Smooth muscle cell (in vitro differentiated cells): ENCODE measurements around the gene GMDS. TPM values are rescaled to one million over a fixed set of nuclear protein-coding genes. Genes with fewer than 3 reads are reported as not detected.

Experiments
- DNase-seq: peaks from one replicate; lab custom pipeline; 2025; ENCODE audit not compliant: unreplicated experiment; lab: John Stamatoyannopoulos, UW
- H2AFZ ChIP-seq: fragments of 200-600 bp; sonication (generic); 2 replicates; pipeline ENCODE4 v1.6.0; 2016; ENCODE audit warnings: antibody characterized with exemption, low read depth, mild to moderate bottlenecking
- H3F3A ChIP-seq: fragments of 200-600 bp; sonication (generic); 2 replicates; pipeline ENCODE4 v1.6.0; 2017; ENCODE audit warnings: antibody characterized with exemption, low read depth
- H3K27ac ChIP-seq: fragments of 200-600 bp; sonication (generic); 2 replicates; pipeline ENCODE4 v1.5.1; 2016; ENCODE audit warnings: low read depth, mild to moderate bottlenecking
- H3K27me3 ChIP-seq: fragments of 200-600 bp; sonication (generic); 2 replicates; pipeline ENCODE4 v1.6.1; 2016; ENCODE audit warnings: low read depth, mild to moderate bottlenecking
- H3K36me3 ChIP-seq: fragments of 200-600 bp; sonication (generic); 2 replicates; pipeline ENCODE4 v1.5.1; 2016; ENCODE audit warnings: low read depth
- H3K4me1 ChIP-seq: fragments of 200-600 bp; sonication (generic); 2 replicates; pipeline ENCODE4 v1.5.1; 2016; ENCODE audit warnings: low read depth
- H3K4me2 ChIP-seq: fragments of 200-600 bp; sonication (generic); 2 replicates; pipeline ENCODE4 v1.6.0; 2016; ENCODE audit warnings: mild to moderate bottlenecking
- H3K4me3 ChIP-seq: fragments of 200-600 bp; sonication (generic); 2 replicates; pipeline ENCODE4 v1.5.1; 2016; ENCODE audit warnings: mild to moderate bottlenecking
- H3K79me2 ChIP-seq: fragments of 200-600 bp; sonication (generic); 2 replicates; pipeline ENCODE4 v1.6.0; 2016; ENCODE audit warnings: low read depth, mild to moderate bottlenecking
- H3K9ac ChIP-seq: fragments of 200-600 bp; sonication (generic); 2 replicates; pipeline ENCODE4 v1.6.0; 2016; ENCODE audit warnings: low read depth
- H3K9me3 ChIP-seq: fragments of 200-600 bp; sonication (generic); replicated peaks from 2 replicates; pipeline ENCODE4 v1.5.1; 2016; ENCODE audit warnings: low read depth
- H4K20me1 ChIP-seq: fragments of 200-600 bp; sonication (generic); 2 replicates; pipeline ENCODE4 v1.6.0; 2016; ENCODE audit warnings: low read depth
- CTCF ChIP-seq: fragments of 200-600 bp; sonication (generic); IDR thresholded peaks from 2 replicates; pipeline ENCODE4 v1.5.1; 2017; ENCODE audit warnings: borderline replicate concordance, mild to moderate bottlenecking, antibody characterized with exemption; ENCODE audit not compliant: insufficient read depth, poor library complexity, severe bottlenecking
- WGBS: methylation state at CpG from one replicate; pipeline ENCODE4 v1.1.7; 2016; ENCODE audit warnings: low lambda C conversion rate; 5-methylcytosine and 5-hydroxymethylcytosine counted together
- polyA plus RNA-seq: library from polyadenylated mRNA; unstranded; fragments of >200 nt; fragmentation: Nextera tagmentation; extraction: Ambion mirVana; gene quantifications from 2 replicates; pipeline ENCODE4 v1.2.1, GENCODE V29; 2016
- total RNA-seq: library from RNA; depleted of rRNA; stranded (reverse); fragments of >200 nt; gene quantifications from 2 replicates; pipeline ENCODE4 v1.2.3, GENCODE V29; 2014

The GMDS gene
- total and polyA plus RNA-seq, 2 experiments from 2014 or later = 3.7 to 8.5 TPM

- Histone ChIP-seq H3K9ac (no peak overlapping the region), H3K36me3 (no peaks in the 10 kb centered on the region), H3K9me3 (no peaks in the 10 kb centered on the region), H3K27ac (no peak overlapping the region), H3K4me1 (peaks cover 9% of the 10 kb centered on the region), H2AFZ (no peak overlapping the region), H3K27me3 (no peaks in the 10 kb centered on the region), H3K79me2 (no peaks in the 10 kb centered on the region), H3F3A (no peaks in the 10 kb centered on the region), H4K20me1 (no peaks in the 10 kb centered on the region), H3K4me3 (no peak overlapping the region), H3K4me2 (no peak overlapping the region)
- DNase-seq = no peak
- 62% methylated on average over 3 of the region's 3 CpGs for WGBS
- TF ChIP-seq CTCF = no peak
Measured at GRCh38 chr6:1730882-1731281, 514.5 kb downstream of the GMDS start.

- no peaks in the 10 kb centered on the region for H4K20me1 ChIP-seq
- no peaks in the 10 kb centered on the region for H3K36me3 ChIP-seq
- no peak for TF ChIP-seq CTCF
- H3K79me2 ChIP-seq = no peaks in the 10 kb centered on the region
- no peak for DNase-seq
- 76% methylated on average over 8 of the region's 8 CpGs for WGBS
- H3K4me1 ChIP-seq = peaks cover 9% of the 10 kb centered on the region
- H3K4me2 ChIP-seq = peak overlapping the region; percentile 24
- H3F3A ChIP-seq = no peaks in the 10 kb centered on the region
- H3K4me3 ChIP-seq = no peak overlapping the region
- H3K27me3 ChIP-seq = no peaks in the 10 kb centered on the region
- no peaks in the 10 kb centered on the region for H3K9me3 ChIP-seq
- H2AFZ ChIP-seq = no peak overlapping the region
- H3K27ac ChIP-seq = no peak overlapping the region
- H3K9ac ChIP-seq = no peak overlapping the region
Measured at GRCh38 chr6:1729750-1730140, 515.7 kb downstream of the GMDS start.

- no peaks in the 10 kb centered on the region for H3K9me3 ChIP-seq
- no peak overlapping the region for H3K9ac ChIP-seq
- 68% methylated on average over 7 of the region's 7 CpGs for WGBS
Measured at GRCh38 chr6:1729133-1729749, 516.2 kb downstream of the GMDS start.

More at GRCh38 chr6:1729133-1729749, 516.2 kb downstream of the GMDS start:
- Histone ChIP-seq H4K20me1 (no peaks in the 10 kb centered on the region), H3K4me2 (peak overlapping the region; percentile 24), H3K36me3 (no peaks in the 10 kb centered on the region), H3K27me3 (no peaks in the 10 kb centered on the region), H2AFZ (no peak overlapping the region), H3K27ac (no peak overlapping the region), H3K4me3 (no peak overlapping the region), H3K4me1 (peaks cover 9% of the 10 kb centered on the region), H3K79me2 (no peaks in the 10 kb centered on the region), H3F3A (no peaks in the 10 kb centered on the region)
- DNase-seq = no peak
- no peak for TF ChIP-seq CTCF
